OCI-M2 (cell line): ENCODE measurements around the gene RELCH.

Experiments used
- DNase-seq: peaks from one replicate; lab custom pipeline; 2025; ENCODE audit not compliant: unreplicated experiment; lab: John Stamatoyannopoulos, UW

RELCH gene

GRCh38 chr18:62336618-62337017 lies 149.6 kb downstream of the RELCH start:
- DNase-seq = no peak

- DNase-seq = no peak
These were observed 150.3 kb downstream of the RELCH start for GRCh38 chr18:62337336-62337735.

GRCh38 chr18:62338446-62339105 lies 151.5 kb downstream of the RELCH start:
- no peak for DNase-seq

GRCh38 chr18:62339106-62339988 lies 152.3 kb downstream of the RELCH start:
- no peak for DNase-seq

GRCh38 chr18:62340996-62341395 lies 153.9 kb downstream of the RELCH start:
- no peak for DNase-seq

GRCh38 chr18:62341473-62341872 lies 154.4 kb downstream of the RELCH start:
- no peak for DNase-seq

- DNase-seq = no peak
These were observed 155.8 kb downstream of the RELCH start for GRCh38 chr18:62342884-62343283.

GRCh38 chr18:62343316-62343715 lies 156.3 kb downstream of the RELCH start:
- DNase-seq = no peak

GRCh38 chr18:62345909-62346308 lies 158.9 kb downstream of the RELCH start:
- no peak for DNase-seq

- no peak for DNase-seq
These were observed 159.5 kb downstream of the RELCH start for GRCh38 chr18:62346333-62347088.

- no peak for DNase-seq
These were observed 160.0 kb downstream of the RELCH start for GRCh38 chr18:62347089-62347506.

- no peak for DNase-seq
These were observed 161.4 kb downstream of the RELCH start for GRCh38 chr18:62348474-62348873.

- no peak for DNase-seq
These were observed 166.1 kb downstream of the RELCH start for GRCh38 chr18:62353170-62353569.

GRCh38 chr18:62354151-62354550 lies 167.1 kb downstream of the RELCH start:
- DNase-seq = no peak

- no peak for DNase-seq
These were observed 170.1 kb downstream of the RELCH start for GRCh38 chr18:62357079-62357719.
